K562 (cell line): Measurements from ENCODE around the gene C2. TPM values are rescaled to one million over a fixed set of nuclear protein-coding genes. Genes with fewer than 3 reads are reported as not detected.

Experiments
- ATAC-seq: fragments of 200-7000 bp; cut with Tn5 transposase; 3 replicates; pipeline ENCODE4 v1.9.1; 2020; ENCODE audit warnings: moderate library complexity
- BruUV-seq: library from RNA; stranded (reverse); fragments of 400-500 nt; replicated peaks from 2 replicates; lab custom pipeline; 2021; lab: Mats Ljungman, UMichigan
- CTCF ChIA-PET: fragments of 300-600 bp; formaldehyde crosslinking; extraction: SDS; loops from one replicate; lab custom pipeline; 2021; ENCODE audit warnings: low intra/inter-chr PET ratio; lab: Yijun Ruan, JAX
- POLR2A ChIA-PET: fragments of 300-600, 350-650 bp; sonication (Branson Sonifier 250); formaldehyde crosslinking; extraction: SDS; loops from one replicate; lab custom pipeline; 2021; ENCODE audit warnings: antibody characterized with exemption, inconsistent platforms; lab: Yijun Ruan, JAX
- DNase-seq, 4 experiments: peaks; one replicate each; pipeline versions ENCODE4 v3.0.0 to v3.0.0-alpha.2; 2011 to 2018; ENCODE audit warnings: low spot score in 3 of 4, mixed read lengths in 3 of 4; ENCODE audit errors: extremely low read depth in 1 of 4
- FAIRE-seq: peaks from 2 replicates; lab custom pipeline; 2011; peaks lifted over from hg19 to GRCh38; lab: Jason Lieb, UNC
- H2AFZ ChIP-seq: 2 replicates; pipeline ENCODE4 v1.6.0; 2011; ENCODE audit warnings: low read depth, low read length, control low read depth, inconsistent platforms
- H3K27ac ChIP-seq: fragments of 200-600 bp; 3 replicates; pipeline ENCODE4 v1.8.0; 2011; ENCODE audit warnings: low read depth, mild to moderate bottlenecking, control low read depth, inconsistent platforms, low read length, moderate library complexity, mixed read lengths; ENCODE audit errors: extremely low read depth
- H3K27me3 ChIP-seq, 2 experiments: fragments of 300-600 bp in 1 of 2; 2 replicates in 1 of 2; 3 replicates in 1 of 2; pipeline versions ENCODE4 v1.6.0 to v1.8.0; 2011; ENCODE audit warnings: inconsistent platforms in 2 of 2, low read length in 2 of 2, mild to moderate bottlenecking in 1 of 2, mixed read lengths in 1 of 2, moderate library complexity in 1 of 2; ENCODE audit not compliant: control insufficient read depth in 2 of 2, insufficient read depth in 2 of 2
- H3K36me3 ChIP-seq: fragments of 300-600 bp; 3 replicates; pipeline ENCODE4 v1.8.0; 2011; ENCODE audit warnings: mild to moderate bottlenecking, low read length, inconsistent platforms; ENCODE audit not compliant: control insufficient read depth, insufficient read depth
- H3K4me1 ChIP-seq, 2 experiments: fragments of 200-600 bp in 1 of 2; replicated peaks in 1 of 2; 2 replicates in 1 of 2; 3 replicates in 1 of 2; pipeline versions ENCODE4 v1.5.1 to v1.8.0; 2011; ENCODE audit warnings: inconsistent platforms in 2 of 2, low read length in 2 of 2, mild to moderate bottlenecking in 1 of 2, mixed read lengths in 1 of 2, moderate library complexity in 1 of 2; ENCODE audit not compliant: control insufficient read depth in 2 of 2, insufficient read depth in 2 of 2
- H3K4me2 ChIP-seq: 2 replicates; pipeline ENCODE4 v1.6.1; 2011; ENCODE audit warnings: low read length, control low read depth, inconsistent platforms, mixed read lengths; ENCODE audit not compliant: insufficient read depth
- H3K4me3 ChIP-seq: fragments of 200-600 bp; sonication (generic), shearing (Covaris generic); 2 replicates; pipeline ENCODE4 v1.5.1; 2016; ENCODE audit warnings: control low read depth, inconsistent platforms
- H3K79me2 ChIP-seq: fragments of 200-600 bp; 3 replicates; pipeline ENCODE4 v1.8.0; 2011; ENCODE audit warnings: low read length, inconsistent platforms; ENCODE audit not compliant: control insufficient read depth, insufficient read depth
- H3K9ac ChIP-seq, 2 experiments: 2 replicates each; pipeline versions ENCODE4 v1.6.0 to v1.6.1; 2011; ENCODE audit warnings: low read depth in 2 of 2, low read length in 2 of 2, control low read depth in 1 of 2, inconsistent platforms in 1 of 2, mild to moderate bottlenecking in 1 of 2, mixed read lengths in 1 of 2; ENCODE audit not compliant: insufficient read depth in 1 of 2
- H3K9me1 ChIP-seq: one replicate; pipeline ENCODE4 v1.6.0; 2011; ENCODE audit warnings: inconsistent platforms, mild to moderate bottlenecking, low read length, moderate library complexity; ENCODE audit not compliant: control insufficient read depth, insufficient read depth
- H3K9me3 ChIP-seq: replicated peaks from 2 replicates; pipeline ENCODE4 v1.5.1; 2011; ENCODE audit warnings: low read depth, low read length, inconsistent platforms; ENCODE audit not compliant: control insufficient read depth, insufficient read depth
- H4K20me1 ChIP-seq: replicated peaks from 2 replicates; pipeline ENCODE4 v1.6.1; 2011; ENCODE audit warnings: low read length, inconsistent platforms, mixed read lengths; ENCODE audit not compliant: control insufficient read depth, insufficient read depth
- EGR1 ChIP-seq: fragments of 450-650 bp; conservative IDR thresholded peaks from 2 replicates; pipeline ENCODE4 v1.6.1; 2017; ENCODE audit warnings: mild to moderate bottlenecking
- PBX2 ChIP-seq, 2 experiments: IDR thresholded peaks in 1 of 2; conservative IDR thresholded peaks in 1 of 2; 2 replicates each; pipeline ENCODE4 v1.6.1; 2016; ENCODE audit warnings: low read depth in 2 of 2, mild to moderate bottlenecking in 1 of 2, missing compliant biosample characterization in 1 of 2, missing genetic modification characterization in 1 of 2, moderate library complexity in 1 of 2
- POLR2A ChIP-seq: fragments of 450-650 bp; conservative IDR thresholded peaks from 2 replicates; pipeline ENCODE4 v1.6.1; 2016
- TBP ChIP-seq: optimal IDR thresholded peaks from 2 replicates; pipeline ENCODE3; 2011; ENCODE audit warnings: low read depth, low read length, improper control_type of control experiment
- ZNF408 ChIP-seq: fragments of 250-450 bp; sonication (Bioruptor Pico); IDR thresholded peaks from 2 replicates; pipeline ENCODE4 v1.4.0; 2020; ENCODE audit warnings: low read depth, mild to moderate bottlenecking, moderate library complexity
- WGBS: fragments of 100-300 bp; shearing (Covaris generic); methylation state at CpG from one replicate; pipeline ENCODE4 v1.1.6; 2016; ENCODE audit warnings: low coverage, mixed read lengths; ENCODE audit not compliant: insufficient coverage; ENCODE audit errors: missing lambda C conversion rate; 5-methylcytosine and 5-hydroxymethylcytosine counted together
- in situ Hi-C: fragments of 300-500 bp; cut with MboI; formaldehyde crosslinking; loops from 4 replicates; pipeline ENCODE4 v1.15.0; 2018; ENCODE audit warnings: inconsistent platforms, mixed read lengths
- intact Hi-C: fragments of 100-400 bp; cut with micrococcal nuclease; formaldehyde crosslinking; loops from 2 replicates; pipeline ENCODE4 v1.14.2; 2022
- polyA plus RNA-seq, 8 experiments: library from polyadenylated mRNA; depleted of rRNA in 4 of 8; stranded (reverse) in 5 of 8; unstranded in 3 of 8; fragments of >200 nt; fragmentation: Nextera tagmentation in 2 of 8; fragmentation: Illumina TruSeq in 1 of 8; extraction: Ambion mirVana in 2 of 8; extraction: Trizol in 1 of 8; gene quantifications; 2 replicates each; pipeline versions ENCODE4 v1.2.1 to v1.2.3, GENCODE V29; 2011 to 2014; ENCODE audit warnings: inconsistent platforms in 1 of 8, missing spikeins in 1 of 8
- total RNA-seq, 7 experiments: library from RNA; depleted of rRNA in 6 of 7; stranded (reverse); fragments of >200 nt in 6 of 7; fragmentation: Illumina TruSeq in 2 of 7; extraction: Trizol in 2 of 7; gene quantifications; 2 replicates each; pipeline versions ENCODE4 v1.2.1 to v1.2.3, GENCODE V29; 2011 to 2021; ENCODE audit warnings: low replicate concordance in 1 of 7

The C2 gene
- total and polyA plus RNA-seq, 9 of the 15 experiments (the other 6 are each of a cell fraction or from before 2014, with no cell fraction given): 0.05 to 1.1 (median 0.39) TPM; not detected in 1

GRCh38 chr6:31879143-31879542 is 48.4 kb upstream of the C2 start:
- Histone ChIP-seq H3K79me2 (no peaks in the 10 kb centered on the region), H2AFZ (no peak overlapping the region), H4K20me1 (no peaks in the 10 kb centered on the region), H3K27me3 (no peaks in the 10 kb centered on the region), H3K4me1 (peaks cover 0 to 31% of the 10 kb centered on the region in 2 experiments; a peak in 3 of 5 replicates), H3K4me3 (no peak overlapping the region), H3K9me1 (no peaks in the 10 kb centered on the region), H3K36me3 (peaks cover 45% of the 10 kb centered on the region; the same call in 2 of the 3 replicates), H3K9me3 (no peaks in the 10 kb centered on the region), H3K4me2 (no peak overlapping the region), H3K9ac (peak overlapping the region in 1 of 2 experiments; percentile 55; a peak in 1 of 4 replicates), H3K27ac (no peak overlapping the region)
- FAIRE-seq (peak; percentile 71), ATAC-seq (no peak), DNase-seq (no peak)
- CTCF ChIA-PET: no interaction called here
- in situ Hi-C loops: no loop called here
- POLR2A ChIA-PET: interaction anchor here (1.7 kb wide), 1 partner anchor 44 kb away, joined by 4 read pairs; no protein-coding TSS in a partner anchor
- 47% methylated on average over 13 of the region's 13 CpGs for WGBS
- no TSS peak for BruUV-seq
- intact Hi-C loops: no loop called here
- TF ChIP-seq PBX2 (CRISPR knock-in tag; IDR thresholded peaks at IDR 0.05; ENCODE audit: low read depth): no peak
- no peak for TF ChIP-seq PBX2 (tag; conservative IDR thresholded peaks at IDR 0.05; ENCODE audit: low read depth)
- no peak for TF ChIP-seq EGR1
- no peak for TF ChIP-seq ZNF408 (CRISPR knock-in tag)
- TF ChIP-seq POLR2A: 0 out of 2 replicates have a peak, but pooled peaks have one; percentile 26
- TF ChIP-seq TBP: no peak
- TF ChIP-seq, all 486 proteins: peak for 1
